MV-4-11 (cell line): Measurements from ENCODE around the gene WIPF1.
"Not testable (repeated sequence)": the region's sequence is repeated elsewhere in the genome, so short reads cannot be mapped to it uniquely, and the experiment has no call there.

ENCODE experiments used
- DNase-seq: peaks from one replicate; lab custom pipeline; 2025; lab: John Stamatoyannopoulos, UW

Gene WIPF1

GRCh38 chr2:174571669-174572323, 25.8 kb downstream of the WIPF1 start:
- no peak for DNase-seq

- DNase-seq, result no peak
These were observed 27.2 kb downstream of the WIPF1 start for GRCh38 chr2:174570318-174570958.

- no peak for DNase-seq
These were observed 27.9 kb downstream of the WIPF1 start for GRCh38 chr2:174569678-174570077.

DNA sequence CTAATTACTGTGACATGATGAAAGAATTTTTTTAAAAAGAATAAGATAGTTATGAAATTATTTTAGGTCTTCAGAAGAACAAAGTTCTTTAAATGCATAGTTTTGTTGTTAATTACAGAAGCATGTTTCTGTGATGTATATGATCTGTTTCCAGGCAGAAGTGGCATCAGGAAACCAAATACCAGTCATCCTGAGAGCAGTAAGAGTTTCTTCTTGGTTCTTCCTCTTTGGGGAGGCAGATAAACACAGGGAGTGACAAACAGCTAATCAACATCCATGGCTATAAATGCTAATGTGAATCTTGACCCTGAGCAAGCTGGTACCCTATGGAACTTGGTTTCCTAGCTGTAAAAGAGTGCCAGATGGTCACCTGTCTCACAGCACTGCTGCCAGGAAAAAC, 29.2 kb downstream of the WIPF1 start:
- DNase-seq, result peak; percentile 43

GRCh38 chr2:174566871-174567270, 30.7 kb downstream of the WIPF1 start:
- no peak for DNase-seq

DNA sequence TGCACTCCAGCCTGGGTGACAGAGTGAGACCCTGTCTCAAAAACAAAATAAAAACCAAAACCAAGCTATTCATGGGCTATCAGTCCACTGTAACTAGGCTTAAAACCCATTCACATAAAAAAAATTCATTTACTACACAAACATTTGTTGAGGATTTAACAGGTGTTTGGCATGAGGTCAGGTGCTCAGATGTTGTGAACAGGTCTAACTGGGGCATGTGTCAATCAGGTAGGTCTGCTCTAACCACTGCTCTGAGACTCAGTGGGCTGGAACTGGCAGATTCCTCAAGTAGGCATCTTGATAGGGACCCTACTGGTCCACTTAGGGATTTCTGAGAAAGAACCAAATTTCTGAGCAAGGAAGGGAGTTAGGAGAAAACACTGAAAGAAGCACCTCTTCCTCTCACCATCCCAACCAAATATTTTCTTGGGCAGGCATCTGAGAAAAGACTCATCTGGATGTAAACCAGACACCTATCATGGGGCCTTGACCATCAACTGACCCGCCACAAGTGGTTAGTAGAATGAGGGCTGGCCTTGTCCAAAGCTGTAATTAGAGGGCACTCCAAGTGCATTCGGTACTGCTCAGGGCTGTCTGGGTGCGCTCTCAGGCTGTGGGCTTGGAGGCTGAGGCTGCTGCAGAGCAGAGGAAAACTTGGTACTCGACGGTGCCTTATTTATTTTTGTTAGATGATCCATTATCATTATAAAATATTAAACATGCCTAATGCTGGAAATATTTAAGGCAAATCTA, 33.9 kb downstream of the WIPF1 start:
- no peak for DNase-seq

DNA sequence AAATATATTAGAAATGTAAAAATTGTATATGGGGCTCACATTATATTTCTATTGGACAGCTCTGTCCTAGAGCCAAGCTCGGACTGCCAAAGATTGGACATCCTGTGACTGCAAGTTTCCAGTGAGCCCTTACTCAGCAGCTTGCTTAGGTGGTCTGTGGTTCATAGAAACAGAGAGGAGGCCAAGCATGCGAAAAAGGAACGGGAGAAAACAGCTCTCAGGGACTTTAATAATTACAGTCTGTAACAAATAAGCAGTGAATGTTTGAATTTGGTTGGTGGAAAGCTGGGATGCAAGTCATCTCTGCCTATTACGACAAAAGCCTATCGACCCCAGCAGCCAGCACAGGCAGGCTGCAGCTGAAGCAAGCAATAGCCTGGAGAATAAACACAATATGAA, 35.6 kb downstream of the WIPF1 start:
- DNase-seq, result no peak

GRCh38 chr2:174561283-174561971, 36.2 kb downstream of the WIPF1 start:
- DNase-seq, result no peak

DNA sequence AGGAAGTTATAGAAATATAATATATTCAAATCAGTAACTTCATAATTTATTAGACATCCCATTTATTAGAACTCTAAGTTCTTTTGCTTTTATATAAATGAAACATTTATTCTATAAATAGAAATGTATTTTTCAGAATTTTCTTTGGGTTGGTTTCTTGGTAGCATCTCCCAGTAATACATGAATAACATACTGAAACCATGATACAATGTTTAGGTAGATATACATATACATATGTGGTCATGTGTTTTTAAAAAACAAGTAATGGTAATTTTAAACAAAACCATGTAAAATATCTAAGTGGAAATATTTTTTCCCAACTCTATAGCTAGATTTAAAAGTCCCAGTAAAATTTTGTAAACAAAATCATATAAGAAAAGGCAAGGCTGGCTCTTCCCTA, 36.9 kb downstream of the WIPF1 start:
- no peak for DNase-seq

DNA sequence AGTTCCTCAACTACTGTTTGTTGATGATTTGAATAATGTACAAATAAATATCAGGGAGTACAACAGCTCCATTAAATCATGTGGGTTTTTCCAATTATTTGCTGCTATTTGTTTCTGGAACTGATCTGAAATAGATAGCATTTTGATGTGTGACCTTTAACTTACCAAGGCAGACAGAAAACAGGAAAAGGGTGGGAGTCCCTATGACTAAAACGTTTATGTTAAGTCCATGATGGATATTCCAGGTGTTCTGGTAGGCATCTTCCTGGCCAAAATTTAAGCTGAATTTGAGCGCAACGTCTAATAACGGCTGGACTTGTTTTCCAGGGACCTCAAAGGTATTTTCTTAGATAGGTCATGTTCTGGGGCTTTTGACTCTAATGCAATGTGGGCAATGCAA, 41.6 kb downstream of the WIPF1 start:
- DNase-seq, result no peak

- DNase-seq, result no peak
These were observed 43.0 kb downstream of the WIPF1 start for GRCh38 chr2:174554529-174555150.

DNA sequence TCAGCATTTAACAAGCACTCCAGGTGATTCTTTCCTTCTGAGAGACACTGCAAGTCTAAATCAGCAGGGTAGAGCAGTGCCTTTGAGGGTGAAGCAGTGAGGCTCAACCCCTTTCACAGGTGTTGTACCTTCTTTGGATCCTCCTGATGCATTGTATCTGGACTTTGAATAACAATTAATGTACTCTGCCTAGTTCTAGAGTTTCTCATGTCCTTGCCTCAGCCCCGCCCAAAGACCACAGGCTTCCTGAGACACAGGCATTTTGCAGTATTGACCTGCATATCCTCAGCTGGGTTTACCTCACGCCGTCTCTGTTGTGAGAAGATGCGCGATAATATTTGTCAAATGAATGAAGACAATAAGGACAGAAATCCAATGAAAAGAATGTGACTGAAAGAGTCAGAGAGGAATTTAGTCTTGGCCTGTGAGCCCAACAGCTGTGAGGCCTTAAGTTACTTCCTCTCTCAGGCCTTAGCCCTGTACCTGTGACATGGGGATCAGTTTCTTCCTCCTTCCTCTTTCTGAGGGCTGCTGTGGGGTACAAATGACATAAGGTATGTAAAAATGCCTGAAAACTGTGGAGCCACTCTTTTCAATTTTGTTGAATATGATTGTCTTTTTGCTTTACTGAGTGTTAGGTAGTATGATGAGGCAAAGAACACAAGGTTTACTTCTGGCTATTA, 43.7 kb downstream of the WIPF1 start:
- peak; percentile 60 for DNase-seq

- no peak for DNase-seq
These were observed 44.7 kb downstream of the WIPF1 start for GRCh38 chr2:174552880-174553279.

- DNase-seq, result no peak
These were observed 45.9 kb downstream of the WIPF1 start for GRCh38 chr2:174551697-174552096.

DNA sequence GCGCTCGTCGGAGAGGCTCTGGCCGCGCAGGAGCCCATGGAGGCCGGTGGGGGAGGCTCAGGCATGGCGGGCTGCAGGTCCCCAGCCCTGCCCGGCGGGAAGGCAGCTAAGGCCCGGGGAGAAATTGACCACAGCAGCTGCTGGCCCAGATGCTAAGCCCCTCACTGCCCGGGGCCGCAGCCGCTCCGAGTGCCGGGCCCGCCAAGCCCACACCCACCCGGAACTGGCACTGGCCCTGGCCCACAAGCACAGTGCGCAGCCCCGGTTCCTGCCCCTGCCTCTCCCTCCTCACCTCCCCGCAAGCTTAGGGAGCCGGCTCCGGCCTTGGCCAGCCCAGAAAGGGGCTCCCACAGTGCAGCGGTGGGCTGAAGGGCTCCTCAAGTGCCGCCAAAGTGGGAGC, 49.0 kb downstream of the WIPF1 start:
- DNase-seq, result not testable (repeated sequence)

GRCh38 chr2:174548021-174548420, 49.6 kb downstream of the WIPF1 start:
- not testable (repeated sequence) for DNase-seq

GRCh38 chr2:174546519-174547506, 50.8 kb downstream of the WIPF1 start:
- DNase-seq, result peak; percentile 38

GRCh38 chr2:174545240-174545639, 52.4 kb downstream of the WIPF1 start:
- no peak for DNase-seq

GRCh38 chr2:174544802-174545201, 52.8 kb downstream of the WIPF1 start:
- DNase-seq, result no peak

GRCh38 chr2:174544156-174544555, 53.4 kb downstream of the WIPF1 start:
- DNase-seq, result no peak
